Occipital lobe (tissue), 2 donors: ENCODE data around the gene DDX17. TPM values are rescaled to one million over a fixed set of nuclear protein-coding genes. Genes with fewer than 3 reads are reported as not detected.

ENCODE experiments used
- DNase-seq: peaks from one replicate; lab custom pipeline; 2025; lab: John Stamatoyannopoulos, UW
- total RNA-seq: library from RNA; depleted of rRNA; stranded (reverse); fragments of >200 nt; gene quantifications from one replicate; pipeline ENCODE4 v1.2.3, GENCODE V29; 2014

Gene DDX17
- total RNA-seq, 1 donor from 2014 or later: 646 TPM

GRCh38 chr22:38449776-38450175 lies 56.3 kb downstream of the DDX17 start:
- DNase-seq: peak; percentile 53

- no peak for DNase-seq
Measured at GRCh38 chr22:38448945-38449745, 57.0 kb downstream of the DDX17 start.

- no peak for DNase-seq
Measured at GRCh38 chr22:38446018-38446601, 60.0 kb downstream of the DDX17 start.

GRCh38 chr22:38444783-38445182 lies 61.3 kb downstream of the DDX17 start:
- DNase-seq: no peak

- no peak for DNase-seq
Measured at GRCh38 chr22:38443628-38444521, 62.2 kb downstream of the DDX17 start.

- no peak for DNase-seq
Measured at GRCh38 chr22:38442967-38443627, 63.0 kb downstream of the DDX17 start.

GRCh38 chr22:38441620-38442287 lies 64.4 kb downstream of the DDX17 start:
- no peak for DNase-seq

GRCh38 chr22:38440747-38441350 lies 65.3 kb downstream of the DDX17 start:
- no peak for DNase-seq

- DNase-seq: no peak
Measured at GRCh38 chr22:38437416-38437815, 68.7 kb downstream of the DDX17 start.

GRCh38 chr22:38436629-38437395 lies 69.3 kb downstream of the DDX17 start:
- DNase-seq: no peak

GRCh38 chr22:38435965-38436364 lies 70.1 kb downstream of the DDX17 start:
- DNase-seq: no peak

- no peak for DNase-seq
Measured at GRCh38 chr22:38435010-38435409, 71.1 kb downstream of the DDX17 start.

- DNase-seq: no peak
Measured at GRCh38 chr22:38433871-38434270, 72.2 kb downstream of the DDX17 start.

Other genes starting within 250 kb of the DDX17 start
- 10.9 TPM for gene TMEM184B, start 233.3 kb downstream of the DDX17 start, total RNA-seq
- gene CSNK1E, start 188.9 kb downstream of the DDX17 start, total RNA-seq: 172 TPM
- 9.7 TPM for gene KCNJ4, start 51.1 kb downstream of the DDX17 start, total RNA-seq
- 0.94 TPM for gene KDELR3, start 38.2 kb downstream of the DDX17 start, total RNA-seq
- gene DMC1, start 63.9 kb upstream of the DDX17 start, total RNA-seq: 4.1 TPM
- 3.7 TPM for gene FAM227A, start 150.1 kb upstream of the DDX17 start, total RNA-seq
- gene CBY1, start 150.3 kb upstream of the DDX17 start, total RNA-seq: 16.5 TPM
- 54.7 TPM for gene TOMM22, start 175.6 kb upstream of the DDX17 start, total RNA-seq
- gene JOSD1, start 194.6 kb upstream of the DDX17 start, total RNA-seq: 66.1 TPM
- gene GTPBP1, start 199.6 kb upstream of the DDX17 start, total RNA-seq: 32.1 TPM
- gene SUN2, start 249.7 kb upstream of the DDX17 start, total RNA-seq: 78.1 TPM